ENCODE measurements around the gene FAM120A. TPM values are rescaled to one million over a fixed set of nuclear protein-coding genes. Genes with fewer than 3 reads are reported as not detected.

FAM120A gene
- polyA plus RNA-seq, 1 donor from 2014 or later = 8.9 TPM

- Histone ChIP-seq H3K9me2 (ENCODE audit: insufficient read depth, low read length) (no peaks in the 10 kb centered on the region), H3K9me3 (ENCODE audit: low read length) (no peaks in the 10 kb centered on the region), H3K79me2 (replicated peaks; ENCODE audit: insufficient read depth, low read length) (no peaks in the 10 kb centered on the region), H3K27me3 (ENCODE audit: insufficient read depth, low read depth, low read length) (no peaks in the 10 kb centered on the region), H3K36me3 (ENCODE audit: insufficient read depth, low read length) (peaks cover 7% of the 10 kb centered on the region), H3K9ac (ENCODE audit: low read length) (no peak overlapping the region), H2AFZ (ENCODE audit: low read depth, low read length) (no peak overlapping the region), H3K4me2 (ENCODE audit: low read length) (no peak overlapping the region), H3K27ac (ENCODE audit: low read length) (no peak overlapping the region), H4K20me1 (ENCODE audit: insufficient read depth) (no peaks in the 10 kb centered on the region), H3K4me3 (ENCODE audit: low read length) (no peak overlapping the region), H3F3A (ENCODE audit: insufficient read depth, low read length, poor library complexity, severe bottlenecking) (no peaks in the 10 kb centered on the region)
- TF ChIP-seq POLR2AphosphoS5 (IDR thresholded peaks at IDR 0.05) (no peak), TAF1 (IDR thresholded peaks at IDR 0.05; ENCODE audit: low read depth) (no peak), REST (IDR thresholded peaks at IDR 0.05; ENCODE audit: borderline replicate concordance) (no peak), EZH2 (IDR thresholded peaks at IDR 0.05; ENCODE audit: borderline replicate concordance, insufficient read depth, low read length, poor library complexity, severe bottlenecking) (no peak), MXI1 (conservative IDR thresholded peaks at IDR 0.05; ENCODE audit: poor library complexity, severe bottlenecking) (no peak), SMC3 (conservative IDR thresholded peaks at IDR 0.05; ENCODE audit: poor library complexity) (no peak), RAD21 (conservative IDR thresholded peaks at IDR 0.05) (no peak), CTCF (IDR thresholded peaks at IDR 0.05; ENCODE audit: poor library complexity, severe bottlenecking) (no peak), EP300 (conservative IDR thresholded peaks at IDR 0.05; ENCODE audit: poor library complexity, severe bottlenecking) (no peak)
Measured at GRCh38 chr9:93552923-93553322, 101.4 kb downstream of the FAM120A start.

- Histone ChIP-seq H3K27ac (ENCODE audit: low read length) (no peak overlapping the region), H3K9me2 (ENCODE audit: insufficient read depth, low read length) (no peaks in the 10 kb centered on the region), H3F3A (ENCODE audit: insufficient read depth, low read length, poor library complexity, severe bottlenecking) (no peaks in the 10 kb centered on the region), H2AFZ (ENCODE audit: low read depth, low read length) (no peak overlapping the region), H3K9me3 (ENCODE audit: low read length) (no peaks in the 10 kb centered on the region), H3K9ac (ENCODE audit: low read length) (no peak overlapping the region), H3K27me3 (ENCODE audit: insufficient read depth, low read depth, low read length) (no peaks in the 10 kb centered on the region), H3K4me2 (ENCODE audit: low read length) (no peak overlapping the region), H3K79me2 (replicated peaks; ENCODE audit: insufficient read depth, low read length) (no peaks in the 10 kb centered on the region), H3K36me3 (ENCODE audit: insufficient read depth, low read length) (peaks cover 7% of the 10 kb centered on the region), H3K4me3 (ENCODE audit: low read length) (no peak overlapping the region), H4K20me1 (ENCODE audit: insufficient read depth) (no peaks in the 10 kb centered on the region)
- TF ChIP-seq EZH2 (IDR thresholded peaks at IDR 0.05; ENCODE audit: borderline replicate concordance, insufficient read depth, low read length, poor library complexity, severe bottlenecking) (no peak), RAD21 (conservative IDR thresholded peaks at IDR 0.05) (no peak), REST (IDR thresholded peaks at IDR 0.05; ENCODE audit: borderline replicate concordance) (no peak), CTCF (IDR thresholded peaks at IDR 0.05; ENCODE audit: poor library complexity, severe bottlenecking) (no peak), TAF1 (IDR thresholded peaks at IDR 0.05; ENCODE audit: low read depth) (no peak), EP300 (conservative IDR thresholded peaks at IDR 0.05; ENCODE audit: poor library complexity, severe bottlenecking) (no peak)
Measured at GRCh38 chr9:93555370-93555769, 103.9 kb downstream of the FAM120A start.

All from neural cell (in vitro differentiated cells).